ENCODE results near the gene DECR2. TPM values are rescaled to one million over a fixed set of nuclear protein-coding genes. Genes with fewer than 3 reads are reported as not detected.

Gene DECR2
- total RNA-seq, 1 donor from 2014 or later = 10.1 TPM

DNA sequence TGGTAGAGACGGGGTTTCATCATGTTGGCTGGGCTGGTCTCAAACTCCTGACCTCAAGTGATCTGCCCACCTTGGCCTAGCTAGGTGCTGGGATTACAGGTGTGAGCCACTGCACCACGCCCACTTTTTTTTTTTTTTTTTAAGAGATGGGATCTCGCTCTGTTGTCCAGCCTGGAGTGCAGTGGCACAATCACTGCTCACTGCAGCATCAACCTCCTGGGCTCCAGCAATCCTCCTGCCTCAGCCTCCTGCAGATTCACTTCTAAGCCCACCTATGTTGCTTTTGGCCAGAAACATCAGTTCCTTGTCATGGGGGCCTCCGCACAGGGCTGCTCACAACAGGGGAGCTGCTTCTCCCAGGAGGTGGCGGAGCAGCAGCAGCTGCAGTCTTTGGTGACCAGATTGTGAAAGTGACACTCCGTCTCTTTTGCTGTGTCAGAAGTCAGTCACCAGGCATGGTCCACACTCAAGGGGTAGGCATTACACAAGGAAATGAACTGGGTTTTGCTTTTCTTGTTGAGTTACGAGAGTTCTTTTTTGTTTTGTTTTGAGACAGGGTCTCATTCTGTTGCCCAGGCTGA, 9.1 kb upstream of the DECR2 start:
- Histone ChIP-seq H3K27me3 (ENCODE audit: low read depth) (no peaks in the 10 kb centered on the region), H3K27ac (no peak overlapping the region), H3K36me3 (no peaks in the 10 kb centered on the region), H3K4me3 (no peak overlapping the region), H3K4me1 (peaks cover 9% of the 10 kb centered on the region), H3K9me3 (no peaks in the 10 kb centered on the region)
- DNase-seq (no peak), ATAC-seq (no peak)
- intact Hi-C loops (cut with DNase I) = no loop called here
- TF ChIP-seq CTCF (IDR thresholded peaks at IDR 0.05) = no peak

GRCh38 chr16:396199-396598, 5.5 kb upstream of the DECR2 start:
- Histone ChIP-seq H3K36me3 (peaks cover 4% of the 10 kb centered on the region), H3K9me3 (no peaks in the 10 kb centered on the region), H3K27ac (no peak overlapping the region), H3K27me3 (ENCODE audit: low read depth) (no peaks in the 10 kb centered on the region), H3K4me3 (peak overlapping the region; percentile 55), H3K4me1 (peaks cover 22% of the 10 kb centered on the region)
- intact Hi-C loops (cut with DNase I) = no loop called here
- ATAC-seq (no peak), DNase-seq (no peak)
- no peak for TF ChIP-seq CTCF (IDR thresholded peaks at IDR 0.05)

GRCh38 chr16:396605-397004, 5.1 kb upstream of the DECR2 start:
- ATAC-seq (no peak), DNase-seq (no peak)
- H3K4me3 ChIP-seq = peak overlapping the region; percentile 55
- H3K27ac ChIP-seq = peak overlapping the region; percentile 67
- H3K27me3 ChIP-seq (ENCODE audit: low read depth) = no peaks in the 10 kb centered on the region
- H3K9me3 ChIP-seq = no peaks in the 10 kb centered on the region
- H3K4me1 ChIP-seq = peaks cover 22% of the 10 kb centered on the region
- no peak for TF ChIP-seq CTCF (IDR thresholded peaks at IDR 0.05)
- intact Hi-C loops (cut with DNase I) = no loop called here
- peaks cover 4% of the 10 kb centered on the region for H3K36me3 ChIP-seq

- no peak for ATAC-seq
- no peak for TF ChIP-seq CTCF (IDR thresholded peaks at IDR 0.05)
- intact Hi-C loops (cut with DNase I) = no loop called here
These were observed 4.5 kb upstream of the DECR2 start, which contains the start of gene NME4 for GRCh38 chr16:397135-397661. Gene NME4, plus strand, starts transcription at chr16:397199. Its CDS starts 24 bp downstream, at chr16:397223.

GRCh38 chr16:397736-398332, 3.9 kb upstream of the DECR2 start:
- TF ChIP-seq CTCF (IDR thresholded peaks at IDR 0.05) = peak; percentile 39
- peaks cover 22% of the 10 kb centered on the region for H3K4me1 ChIP-seq
- ATAC-seq (peak in 1 of 2 donors; percentile 28), DNase-seq (peak; percentile 78)
- intact Hi-C loops (cut with DNase I) = no loop called here
- H3K27me3 ChIP-seq (ENCODE audit: low read depth) = no peaks in the 10 kb centered on the region
- no peaks in the 10 kb centered on the region for H3K9me3 ChIP-seq
- no peak overlapping the region for H3K4me3 ChIP-seq
- H3K36me3 ChIP-seq = peaks cover 4% of the 10 kb centered on the region
- peak overlapping the region; percentile 56 for H3K27ac ChIP-seq

More at GRCh38 chr16:397135-397661, 4.5 kb upstream of the DECR2 start, which contains the start of gene NME4:
- peak within 1 kb of the TSS; percentile 55 for H3K4me3 ChIP-seq
- H3K4me1 ChIP-seq = peaks cover 22% of the 10 kb centered on the region
- H3K9me3 ChIP-seq = no peaks in the 10 kb centered on the region
- H3K27me3 ChIP-seq (ENCODE audit: low read depth) = no peaks in the 10 kb centered on the region
- DNase-seq = no peak
- H3K36me3 ChIP-seq = peaks cover 4% of the 10 kb centered on the region
- H3K27ac ChIP-seq = peak within 1 kb of the TSS; percentile 67
